Breast epithelium (tissue), 3 donors: ENCODE measurements around the gene GPR83.

Experiments used
- CTCF ChIP-seq, 3 donors: fragments of 450-650 bp; IDR thresholded peaks; one replicate each; pipeline ENCODE4 v1.5.1; 2016 to 2017; ENCODE audit warnings: antibody characterized with exemption in 3 of 3, mild to moderate bottlenecking in 3 of 3, moderate library complexity in 3 of 3
- POLR2A ChIP-seq: fragments of 450-650 bp; IDR thresholded peaks from one replicate; pipeline ENCODE4 v1.6.1; 2016; ENCODE audit warnings: antibody characterized with exemption, mild to moderate bottlenecking, moderate library complexity

- TF ChIP-seq CTCF (IDR thresholded peaks at IDR 0.05) (no peak), POLR2A (no peak)
Measured at GRCh38 chr11:94402355-94402754, 1.1 kb upstream of the GPR83 start.
